ENCODE results near the gene SENP3. TPM values are rescaled to one million over a fixed set of nuclear protein-coding genes. Genes with fewer than 3 reads are reported as not detected.

Gene SENP3
- total RNA-seq, 1 donor from 2014 or later, result 51.5 TPM

DNA sequence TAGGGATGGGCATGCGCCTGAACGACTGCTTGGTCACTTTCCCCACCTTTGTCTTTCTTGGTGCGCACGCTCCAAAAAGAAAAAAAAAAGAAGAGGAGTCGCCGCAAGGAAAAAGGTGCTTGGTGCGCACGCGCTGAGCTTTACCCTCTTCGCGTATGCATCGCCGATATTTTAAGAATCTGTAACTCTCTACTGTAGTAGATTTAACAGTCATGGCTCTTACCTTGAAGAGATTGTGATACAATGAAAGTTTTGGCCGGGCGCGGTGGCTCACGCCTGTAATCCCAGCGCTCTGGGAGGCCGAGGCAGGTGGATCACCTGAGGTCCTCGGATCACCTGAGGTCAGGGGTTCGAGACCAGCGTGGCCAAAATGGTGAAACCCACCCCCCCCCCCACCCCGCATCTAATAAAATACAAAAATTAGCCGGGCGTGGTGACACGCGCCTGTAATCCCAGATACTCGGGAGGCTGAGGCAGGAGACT is 53.6 kb downstream of the SENP3 start:
- Mint-ChIP-seq H3K36me3 (peaks cover 3% of the 10 kb centered on the region), H3K27ac (peak overlapping the region; percentile 94), H3K4me1 (peaks cover 35% of the 10 kb centered on the region), H3K27me3 (ENCODE audit: low read depth) (no peaks in the 10 kb centered on the region), H3K4me3 (peak overlapping the region; percentile 69), H3K9me3 (no peaks in the 10 kb centered on the region)
- TF ChIP-seq, protein P1, sequence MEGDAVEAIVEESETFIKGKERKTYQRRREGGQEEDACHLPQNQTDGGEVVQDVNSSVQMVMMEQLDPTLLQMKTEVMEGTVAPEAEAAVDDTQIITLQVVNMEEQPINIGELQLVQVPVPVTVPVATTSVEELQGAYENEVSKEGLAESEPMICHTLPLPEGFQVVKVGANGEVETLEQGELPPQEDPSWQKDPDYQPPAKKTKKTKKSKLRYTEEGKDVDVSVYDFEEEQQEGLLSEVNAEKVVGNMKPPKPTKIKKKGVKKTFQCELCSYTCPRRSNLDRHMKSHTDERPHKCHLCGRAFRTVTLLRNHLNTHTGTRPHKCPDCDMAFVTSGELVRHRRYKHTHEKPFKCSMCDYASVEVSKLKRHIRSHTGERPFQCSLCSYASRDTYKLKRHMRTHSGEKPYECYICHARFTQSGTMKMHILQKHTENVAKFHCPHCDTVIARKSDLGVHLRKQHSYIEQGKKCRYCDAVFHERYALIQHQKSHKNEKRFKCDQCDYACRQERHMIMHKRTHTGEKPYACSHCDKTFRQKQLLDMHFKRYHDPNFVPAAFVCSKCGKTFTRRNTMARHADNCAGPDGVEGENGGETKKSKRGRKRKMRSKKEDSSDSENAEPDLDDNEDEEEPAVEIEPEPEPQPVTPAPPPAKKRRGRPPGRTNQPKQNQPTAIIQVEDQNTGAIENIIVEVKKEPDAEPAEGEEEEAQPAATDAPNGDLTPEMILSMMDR (IDR thresholded peaks at IDR 0.05; ENCODE audit: unreplicated experiment), result no peak
- DNase-seq (ENCODE audit: low spot score in 2 of 2, unreplicated experiment in 2 of 2), result no peak

DNA sequence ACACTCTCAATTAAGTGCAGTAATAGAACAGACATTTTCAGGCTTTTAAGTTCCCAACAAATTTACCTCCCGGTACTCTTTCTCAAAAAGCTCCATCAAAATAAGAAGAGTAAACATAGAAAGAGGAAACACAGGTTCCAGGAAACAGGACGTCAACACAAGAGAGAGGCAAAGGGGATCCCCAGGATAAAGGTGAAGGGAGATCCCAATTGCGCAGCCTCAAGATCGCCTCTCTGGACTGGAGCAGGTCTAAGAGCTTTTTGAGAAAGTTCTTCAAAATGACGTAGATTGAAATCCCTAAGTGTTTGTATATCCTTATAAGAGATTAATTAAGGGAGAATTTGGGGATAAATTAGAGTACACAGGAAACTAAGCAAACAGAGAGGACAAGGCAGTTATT is 56.9 kb downstream of the SENP3 start:
- Mint-ChIP-seq H3K27ac (no peak overlapping the region), H3K9me3 (no peaks in the 10 kb centered on the region), H3K4me1 (peaks cover 6% of the 10 kb centered on the region), H3K4me3 (no peak overlapping the region), H3K36me3 (no peaks in the 10 kb centered on the region), H3K27me3 (ENCODE audit: low read depth) (no peaks in the 10 kb centered on the region)
- TF ChIP-seq, protein P1 (IDR thresholded peaks at IDR 0.05; ENCODE audit: unreplicated experiment), result no peak
- no peak for DNase-seq (ENCODE audit: low spot score in 2 of 2, unreplicated experiment in 2 of 2)

DNA sequence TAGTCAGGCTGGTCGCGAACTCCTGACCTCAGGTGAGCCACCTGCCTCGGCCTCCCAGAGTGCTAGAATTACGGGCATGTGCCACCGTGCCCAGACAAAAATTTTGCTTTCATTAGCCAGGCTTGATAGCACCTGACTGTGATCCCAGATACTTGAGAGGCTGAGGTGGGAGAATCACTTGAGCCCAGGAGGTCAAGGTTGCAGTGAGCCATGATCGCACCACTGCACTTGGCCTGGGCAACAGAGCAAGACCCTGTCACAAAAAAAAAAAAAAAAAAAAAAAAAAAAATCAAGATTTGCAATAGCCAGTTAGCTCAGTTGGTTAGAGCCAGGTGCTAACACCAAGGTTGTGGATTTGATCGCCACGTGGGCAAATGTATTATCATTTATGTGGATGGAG is 59.1 kb downstream of the SENP3 start:
- Mint-ChIP-seq H3K4me3 (no peak overlapping the region), H3K27me3 (ENCODE audit: low read depth) (no peaks in the 10 kb centered on the region), H3K9me3 (no peaks in the 10 kb centered on the region), H3K4me1 (no peaks in the 10 kb centered on the region), H3K27ac (no peak overlapping the region), H3K36me3 (peaks cover 2% of the 10 kb centered on the region)
- DNase-seq (ENCODE audit: low spot score in 2 of 2, unreplicated experiment in 2 of 2), result no peak
- TF ChIP-seq, protein P1 (IDR thresholded peaks at IDR 0.05; ENCODE audit: unreplicated experiment), result no peak

Other genes starting within 250 kb of the SENP3 start
- 42.1 to 52.4 TPM (median 46.2 TPM) in 3 replicates for gene GPS2, start 246.6 kb upstream of the SENP3 start, total RNA-seq
- gene NEURL4, start 232.6 kb upstream of the SENP3 start, total RNA-seq, result 52.8 to 56.7 TPM (median 55.1 TPM) in 3 replicates
- gene ACAP1, start 225.4 kb upstream of the SENP3 start, total RNA-seq, result 8.9 to 10.9 TPM (median 9.1 TPM) in 3 replicates
- gene KCTD11, start 209.8 kb upstream of the SENP3 start, total RNA-seq, result 17.3 to 18.8 TPM (median 17.7 TPM) in 3 replicates
- 0.18 to 0.42 TPM in 2 of 3 replicates, not detected in the other for gene TMEM95, start 206.8 kb upstream of the SENP3 start, total RNA-seq
- gene TNK1, start 180.8 kb upstream of the SENP3 start, total RNA-seq, result 8.2 to 9.9 TPM (median 9.0 TPM) in 3 replicates
- gene PLSCR3, start 167.4 kb upstream of the SENP3 start, total RNA-seq, result 67.4 to 69.3 TPM (median 68.4 TPM) in 3 replicates
- gene TMEM256, start 157.8 kb upstream of the SENP3 start, total RNA-seq, result 65.7 to 78.3 TPM (median 69.4 TPM) in 3 replicates
- 88.0 to 97.5 TPM (median 90.8 TPM) in 3 replicates for gene NLGN2, start 154.1 kb upstream of the SENP3 start, total RNA-seq
- gene SPEM1, start 141.6 kb upstream of the SENP3 start, total RNA-seq, result 0.38 TPM in 1 of 3 replicates, not detected in the others
- not detected in 3 replicates for gene SPEM2, start 136.3 kb upstream of the SENP3 start, total RNA-seq
- not detected in 3 replicates for gene SPEM3, start 133.1 kb upstream of the SENP3 start, total RNA-seq
- gene TMEM102, start 126.5 kb upstream of the SENP3 start, total RNA-seq, result 9.7 to 10.2 TPM (median 10.2 TPM) in 3 replicates
- 24.8 to 26.8 TPM (median 26.5 TPM) in 3 replicates for gene FGF11, start 122.4 kb upstream of the SENP3 start, total RNA-seq
- gene CHRNB1, start 116.9 kb upstream of the SENP3 start, total RNA-seq, result 15.9 to 17.7 TPM (median 16.0 TPM) in 3 replicates
- gene ZBTB4, start 82.3 kb upstream of the SENP3 start, total RNA-seq, result 36.4 to 40.1 TPM (median 39.7 TPM) in 3 replicates
- gene SLC35G6, start 80.5 kb upstream of the SENP3 start, total RNA-seq, result not detected in 3 replicates
- gene POLR2A, start 77.6 kb upstream of the SENP3 start, total RNA-seq, result 195 to 208 TPM (median 204 TPM) in 3 replicates
- 6.6 to 7.7 TPM (median 7.6 TPM) in 3 replicates for gene TNFSF12, start 12.9 kb upstream of the SENP3 start, total RNA-seq
- gene TNFSF13, start 3.2 kb upstream of the SENP3 start, total RNA-seq, result 4.3 to 6.1 TPM (median 5.2 TPM) in 3 replicates
- 0.44 to 0.86 TPM (median 0.78 TPM) in 3 replicates for gene CD68, start 17.7 kb downstream of the SENP3 start, total RNA-seq
- 44.8 to 45.5 TPM (median 45.5 TPM) in 3 replicates for gene MPDU1, start 21.9 kb downstream of the SENP3 start, total RNA-seq
- 2.0 to 2.3 TPM (median 2.1 TPM) in 3 replicates for gene SOX15, start 28.2 kb downstream of the SENP3 start, total RNA-seq
- gene FXR2, start 53.0 kb downstream of the SENP3 start, total RNA-seq, result 43.2 to 44.5 TPM (median 43.4 TPM) in 3 replicates
- gene SAT2, start 65.9 kb downstream of the SENP3 start, total RNA-seq, result 80.6 to 95.0 TPM (median 87.7 TPM) in 3 replicates
- gene SHBG, start 68.2 kb downstream of the SENP3 start, total RNA-seq, result 0.60 to 0.84 TPM (median 0.82 TPM) in 3 replicates
- gene ATP1B2, start 89.0 kb downstream of the SENP3 start, total RNA-seq, result 9.6 to 10.5 TPM (median 10.2 TPM) in 3 replicates
- gene TP53, start 125.6 kb downstream of the SENP3 start, total RNA-seq, result 98.8 to 105 TPM (median 101 TPM) in 3 replicates
- 12.3 to 13.6 TPM (median 13.1 TPM) in 3 replicates for gene WRAP53, start 126.6 kb downstream of the SENP3 start, total RNA-seq
- gene EFNB3, start 143.3 kb downstream of the SENP3 start, total RNA-seq, result 27.3 to 28.2 TPM (median 28.1 TPM) in 3 replicates
- gene DNAH2, start 155.8 kb downstream of the SENP3 start, total RNA-seq, result 0.18 to 0.64 TPM (median 0.25 TPM) in 3 replicates

All from mesothelial cell of epicardium (in vitro differentiated cells).